AG09309 (cell line): ENCODE results near the gene ASL.
"Not testable (repeated sequence)": the region's sequence is repeated elsewhere in the genome, so short reads cannot be mapped to it uniquely, and the experiment has no call there.

Source experiments
- DNase-seq: peaks from one replicate; pipeline ENCODE4 v3.0.0-alpha.2; 2010; ENCODE audit warnings: low read depth
- H3K4me3 ChIP-seq: 2 replicates; pipeline ENCODE4 v1.5.1; 2011; ENCODE audit warnings: mild to moderate bottlenecking, low read depth, low read length, moderate library complexity; ENCODE audit not compliant: control insufficient read depth
- TF ChIP-seq, protein P1 (sequence below): IDR thresholded peaks from 2 replicates; pipeline ENCODE4 v1.5.1; 2011; ENCODE audit warnings: mild to moderate bottlenecking, low read depth, low read length, inconsistent platforms; ENCODE audit not compliant: insufficient read depth, control insufficient read depth; ENCODE audit errors: missing control alignments

ASL gene

DNA sequence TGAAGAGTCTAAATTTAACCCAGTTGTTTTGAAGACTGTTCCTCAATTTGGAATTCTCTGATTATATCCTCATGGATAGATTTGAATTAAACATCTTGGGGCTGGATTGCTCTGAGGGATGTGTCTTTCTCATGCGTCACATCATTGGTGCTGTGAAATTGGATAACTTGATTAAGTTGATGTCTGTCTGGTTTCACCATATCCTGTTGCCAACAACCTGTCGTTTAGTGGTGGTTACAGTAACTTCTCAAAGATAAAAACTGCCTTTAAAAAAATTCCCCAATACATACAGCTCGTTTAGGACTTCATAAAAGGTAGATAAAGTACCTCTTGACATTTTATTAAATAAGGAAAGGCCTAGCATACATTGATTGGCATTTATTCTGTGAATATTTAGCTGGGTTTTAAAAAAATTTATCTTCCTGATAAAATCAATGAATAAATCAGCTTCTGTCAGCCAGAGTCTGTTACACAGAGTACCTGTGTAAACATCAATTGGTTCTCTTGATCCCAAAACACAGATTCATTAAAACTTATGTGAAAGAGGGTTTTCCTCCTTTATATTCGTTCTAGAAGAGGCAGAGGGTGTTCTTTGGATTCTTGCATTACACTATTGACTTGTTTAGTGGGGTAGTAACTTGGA lies 49.6 kb downstream of the ASL start:
- TF ChIP-seq, protein P1, sequence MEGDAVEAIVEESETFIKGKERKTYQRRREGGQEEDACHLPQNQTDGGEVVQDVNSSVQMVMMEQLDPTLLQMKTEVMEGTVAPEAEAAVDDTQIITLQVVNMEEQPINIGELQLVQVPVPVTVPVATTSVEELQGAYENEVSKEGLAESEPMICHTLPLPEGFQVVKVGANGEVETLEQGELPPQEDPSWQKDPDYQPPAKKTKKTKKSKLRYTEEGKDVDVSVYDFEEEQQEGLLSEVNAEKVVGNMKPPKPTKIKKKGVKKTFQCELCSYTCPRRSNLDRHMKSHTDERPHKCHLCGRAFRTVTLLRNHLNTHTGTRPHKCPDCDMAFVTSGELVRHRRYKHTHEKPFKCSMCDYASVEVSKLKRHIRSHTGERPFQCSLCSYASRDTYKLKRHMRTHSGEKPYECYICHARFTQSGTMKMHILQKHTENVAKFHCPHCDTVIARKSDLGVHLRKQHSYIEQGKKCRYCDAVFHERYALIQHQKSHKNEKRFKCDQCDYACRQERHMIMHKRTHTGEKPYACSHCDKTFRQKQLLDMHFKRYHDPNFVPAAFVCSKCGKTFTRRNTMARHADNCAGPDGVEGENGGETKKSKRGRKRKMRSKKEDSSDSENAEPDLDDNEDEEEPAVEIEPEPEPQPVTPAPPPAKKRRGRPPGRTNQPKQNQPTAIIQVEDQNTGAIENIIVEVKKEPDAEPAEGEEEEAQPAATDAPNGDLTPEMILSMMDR: no peak
- no peak overlapping the region for H3K4me3 ChIP-seq
- DNase-seq: no peak

DNA sequence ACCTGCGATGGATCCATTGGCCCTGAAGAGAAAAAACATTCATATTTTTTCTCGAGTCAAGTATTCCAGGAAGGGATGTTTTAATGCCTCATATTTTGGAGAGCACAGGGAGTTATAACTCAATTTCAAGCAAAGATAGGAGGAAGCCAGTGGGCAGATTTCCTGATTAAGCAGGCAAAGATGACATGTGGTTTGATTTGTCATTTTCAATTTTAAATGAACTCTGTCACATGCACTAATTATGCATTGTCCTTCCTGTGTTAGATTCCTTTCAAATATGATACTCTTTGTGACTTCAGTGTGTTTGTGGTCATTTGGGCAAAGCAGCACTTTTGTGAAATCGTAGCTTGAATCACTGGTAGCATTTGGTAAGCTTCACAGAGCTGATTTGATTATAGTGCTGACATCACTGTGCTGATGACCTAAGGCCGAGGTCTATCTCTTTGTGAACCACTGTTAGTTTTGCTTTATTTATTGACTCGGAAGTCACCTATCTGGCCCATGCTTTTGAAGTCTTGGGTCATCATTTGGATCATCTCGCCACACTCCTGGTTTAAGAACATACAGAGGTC lies 50.2 kb downstream of the ASL start:
- DNase-seq, H3K4me3 ChIP-seq: not testable (repeated sequence)

DNA sequence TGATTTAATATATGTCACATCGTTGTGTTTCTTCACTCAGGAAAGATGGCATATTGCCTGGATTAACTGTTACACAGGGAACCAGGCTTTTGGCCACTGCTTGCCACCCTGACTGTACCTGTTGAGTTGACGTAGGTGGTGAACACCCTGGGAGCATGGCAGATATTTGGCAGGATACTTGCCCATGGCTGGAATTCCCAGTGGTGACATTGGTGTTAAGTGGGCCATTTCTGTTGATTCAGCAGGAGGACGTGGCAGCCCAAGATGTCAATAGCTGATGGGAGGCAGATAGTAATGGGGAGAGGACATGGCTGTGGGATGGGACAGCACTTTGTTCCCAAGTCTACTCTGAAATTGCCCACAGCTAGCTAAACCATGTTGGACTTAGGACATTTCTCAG lies 51.6 kb downstream of the ASL start:
- not testable (repeated sequence) for H3K4me3 ChIP-seq, DNase-seq

GRCh38 chr7:66138994-66139752 lies 63.6 kb downstream of the ASL start:
- H3K4me3 ChIP-seq: no peak overlapping the region
- TF ChIP-seq, protein P1: no peak
- DNase-seq: no peak

GRCh38 chr7:66140924-66141323 lies 65.3 kb downstream of the ASL start:
- no peak overlapping the region for H3K4me3 ChIP-seq
- peak; percentile 49 for DNase-seq
- TF ChIP-seq, protein P1: peak; percentile 82

GRCh38 chr7:66142334-66142733 lies 66.7 kb downstream of the ASL start:
- TF ChIP-seq, protein P1: no peak
- no peak overlapping the region for H3K4me3 ChIP-seq
- no peak for DNase-seq

- H3K4me3 ChIP-seq: no peak overlapping the region
- no peak for DNase-seq
- TF ChIP-seq, protein P1: no peak
Observed at GRCh38 chr7:66142996-66143395, 67.4 kb downstream of the ASL start.
